ENCODE measurements around the gene USP35.

DNA sequence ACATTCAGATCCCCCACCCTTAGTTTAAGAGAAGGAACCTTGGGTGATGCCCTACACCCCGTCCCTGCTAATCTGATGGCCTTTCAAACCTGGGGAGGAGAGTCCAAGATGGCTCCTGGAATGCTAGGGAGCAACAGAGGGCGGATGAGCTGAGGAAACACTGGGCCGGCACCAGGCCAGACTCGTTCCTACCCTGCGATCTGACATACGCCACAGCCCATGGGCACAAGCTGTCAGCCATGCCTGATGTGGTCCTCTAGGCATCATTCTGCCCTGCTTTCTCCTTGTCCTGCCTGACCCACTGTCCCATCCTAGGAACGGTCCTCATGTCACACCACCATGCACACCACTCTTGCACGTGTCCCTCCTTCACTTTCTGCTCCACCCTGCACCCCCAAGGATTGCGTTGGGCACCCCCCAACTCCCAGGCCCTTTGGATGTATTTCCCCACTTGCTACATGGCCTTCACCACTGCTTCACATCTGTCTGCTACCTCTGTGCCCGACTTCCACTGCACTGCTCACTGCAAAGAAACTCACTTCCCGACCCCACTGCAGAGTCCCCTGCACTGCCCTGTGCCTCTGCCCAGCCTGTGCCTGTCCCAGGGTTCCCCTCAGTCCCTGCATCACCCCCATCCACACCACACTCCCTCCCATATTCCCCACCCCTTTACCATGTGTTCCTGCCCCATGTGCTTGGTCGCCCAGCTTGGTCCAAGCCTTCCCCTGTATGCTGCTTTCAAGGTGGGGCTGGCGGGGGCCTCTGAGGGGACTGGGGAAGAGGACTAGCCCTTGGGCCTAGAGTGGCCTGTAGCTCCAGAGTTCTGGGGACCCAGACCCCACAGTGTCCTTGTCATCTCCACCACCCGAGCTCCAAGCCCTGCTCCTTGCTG lies 29.2 kb downstream of the USP35 start:
- TF ChIP-seq CTCF (IDR thresholded peaks at IDR 0.05; ENCODE audit: low read length) (no peak), EZH2 (IDR thresholded peaks at IDR 0.05; ENCODE audit: borderline replicate concordance, low read length) (no peak)
